ELR (cell line): ENCODE data around the gene HSPA1A.

Experiments
- DNase-seq: peaks from one replicate; pipeline ENCODE4 v3.0.0-alpha.2; 2015; ENCODE audit warnings: low read depth

HSPA1A gene

GRCh38 chr6:31815025-31815838 is at the start of gene HSPA1A, which contains the start of gene HSPA1L:
Gene HSPA1A (plus strand): TSS chr6:31815543. CDS start chr6:31815757, 214 bp downstream.
Gene HSPA1L (minus strand): TSS chr6:31815283. CDS start chr6:31811972, 3,311 bp downstream.
- DNase-seq, result peak; percentile 95

DNA sequence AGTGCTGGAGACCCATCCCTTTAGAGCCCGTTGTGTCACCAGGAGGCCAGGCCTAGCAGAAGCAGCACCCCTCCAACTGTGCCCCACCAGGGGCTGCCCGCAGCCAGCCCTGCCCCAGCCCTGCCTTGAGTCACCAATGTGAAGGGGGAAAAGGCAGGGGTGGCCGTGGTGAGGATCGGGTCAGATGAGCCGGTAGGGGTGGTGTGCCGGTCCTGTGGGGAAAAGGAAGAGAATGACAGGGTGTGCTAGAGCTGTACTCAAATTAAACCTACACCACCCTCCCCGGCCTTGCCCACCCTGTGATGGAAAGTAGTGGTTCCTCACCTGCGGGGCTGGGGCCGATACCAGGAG is 49.8 kb upstream of the HSPA1A start:
- no peak for DNase-seq

DNA sequence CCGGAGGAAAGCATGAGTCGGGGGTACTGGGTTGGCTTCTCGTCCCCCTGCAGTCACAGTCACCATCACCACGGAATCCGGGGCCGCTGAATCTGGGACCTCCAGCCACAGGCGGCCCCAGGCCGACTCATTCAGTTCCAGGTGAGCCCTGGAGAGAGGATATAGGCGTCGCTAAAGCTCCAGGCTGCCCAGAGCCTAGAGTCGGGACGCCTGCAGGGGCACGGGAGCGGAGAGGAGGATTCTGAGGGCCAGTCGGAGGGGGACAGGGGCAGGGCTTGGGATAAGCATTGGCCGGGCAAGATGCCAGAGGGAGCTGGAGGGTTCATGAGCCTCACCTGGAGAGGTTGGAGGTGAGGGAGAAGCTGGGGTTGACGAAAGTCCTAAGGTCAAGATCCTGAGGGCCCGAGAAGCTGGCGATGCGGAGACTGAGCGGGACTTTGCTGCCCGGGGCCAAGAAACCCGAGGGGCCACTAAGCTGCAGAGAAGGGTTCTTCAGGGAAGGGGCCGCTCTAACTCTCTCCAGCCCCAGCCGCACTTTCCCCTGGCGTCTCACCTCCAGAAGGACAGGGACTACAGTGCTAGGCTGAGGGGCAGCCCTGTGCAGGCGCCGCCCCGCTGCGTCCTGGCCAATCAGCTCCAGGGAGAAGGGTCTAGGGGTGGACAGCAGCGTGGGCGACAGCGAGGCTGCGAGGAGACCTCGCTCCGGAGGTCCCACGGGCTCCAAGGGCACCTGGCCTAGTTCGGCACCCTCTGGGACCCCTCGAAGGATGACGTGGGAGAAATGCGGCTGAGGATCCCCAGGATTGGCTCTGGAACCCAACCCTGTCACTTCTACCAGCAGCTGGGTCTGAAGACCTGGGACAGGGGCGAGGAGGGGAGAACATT is 49.2 kb upstream of the HSPA1A start:
- DNase-seq, result no peak

DNA sequence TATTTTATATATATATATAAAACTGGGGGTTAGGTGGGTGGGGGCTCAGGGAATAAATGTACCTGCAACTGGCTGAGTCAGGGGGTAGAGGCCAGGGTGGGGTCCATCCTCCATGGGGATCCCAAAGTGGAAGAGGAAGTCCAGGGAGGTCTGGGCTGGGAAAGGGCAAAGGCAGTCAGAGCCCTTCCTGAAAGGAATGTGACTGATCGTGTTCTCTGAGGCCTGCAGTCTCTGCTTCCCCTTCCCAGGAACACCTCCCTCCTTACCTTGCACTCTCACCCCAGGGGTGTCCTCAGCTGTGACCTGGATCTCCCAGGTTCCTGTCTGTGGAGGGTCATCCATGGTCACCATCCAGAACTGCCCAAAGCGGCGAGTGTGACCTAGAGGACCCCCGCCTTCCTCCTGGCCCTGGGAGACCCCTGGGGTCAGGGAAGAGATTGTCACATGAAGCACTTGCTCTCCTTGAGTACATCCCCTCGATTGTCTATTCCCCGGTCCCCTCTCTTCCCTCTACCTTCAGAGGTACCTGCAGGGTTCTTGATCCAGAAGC is 48.2 kb upstream of the HSPA1A start:
- no peak for DNase-seq

GRCh38 chr6:31768363-31769257 is 46.7 kb upstream of the HSPA1A start:
- no peak for DNase-seq

DNA sequence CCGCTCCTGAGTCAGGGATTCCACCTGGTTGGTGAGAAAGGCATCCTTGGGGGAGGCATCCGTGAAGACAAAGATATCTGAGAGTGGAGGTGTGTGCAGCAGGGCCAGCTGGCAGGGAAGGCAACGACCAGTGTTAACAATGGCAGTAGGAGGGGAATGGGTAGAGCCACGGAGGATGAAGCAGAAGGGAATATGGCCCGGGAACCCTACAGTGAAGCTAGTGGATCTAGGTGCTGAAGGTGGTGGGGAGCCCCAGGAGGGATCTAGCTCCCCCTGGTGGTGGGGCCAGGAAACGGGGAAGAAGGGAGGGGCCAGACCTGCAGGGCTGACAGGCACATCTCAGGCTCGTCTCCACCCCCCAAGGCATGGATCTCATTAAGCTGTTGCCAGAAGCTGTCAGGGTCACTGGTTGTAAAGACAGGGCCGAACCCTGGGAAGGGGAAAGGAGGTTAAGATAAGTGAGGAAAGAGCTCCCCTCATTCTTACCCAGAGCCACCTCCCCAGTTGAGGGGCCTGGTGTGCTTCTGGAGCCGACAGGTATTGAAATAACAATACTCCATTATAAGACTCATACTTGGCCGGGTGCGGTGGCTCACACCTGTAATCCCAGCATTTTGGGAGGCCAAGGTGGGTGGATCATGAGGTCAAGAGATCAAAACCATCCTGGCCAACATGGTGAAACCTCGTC is 45.5 kb upstream of the HSPA1A start:
- peak; percentile 63 for DNase-seq

GRCh38 chr6:31770860-31771259 is 44.5 kb upstream of the HSPA1A start:
- no peak for DNase-seq

GRCh38 chr6:31771992-31772358 is 43.4 kb upstream of the HSPA1A start:
- DNase-seq, result peak; percentile 50

- DNase-seq, result no peak
Measured at GRCh38 chr6:31775184-31775583, 40.2 kb upstream of the HSPA1A start.

- DNase-seq, result no peak
Measured at GRCh38 chr6:31775633-31776484, 39.5 kb upstream of the HSPA1A start.

DNA sequence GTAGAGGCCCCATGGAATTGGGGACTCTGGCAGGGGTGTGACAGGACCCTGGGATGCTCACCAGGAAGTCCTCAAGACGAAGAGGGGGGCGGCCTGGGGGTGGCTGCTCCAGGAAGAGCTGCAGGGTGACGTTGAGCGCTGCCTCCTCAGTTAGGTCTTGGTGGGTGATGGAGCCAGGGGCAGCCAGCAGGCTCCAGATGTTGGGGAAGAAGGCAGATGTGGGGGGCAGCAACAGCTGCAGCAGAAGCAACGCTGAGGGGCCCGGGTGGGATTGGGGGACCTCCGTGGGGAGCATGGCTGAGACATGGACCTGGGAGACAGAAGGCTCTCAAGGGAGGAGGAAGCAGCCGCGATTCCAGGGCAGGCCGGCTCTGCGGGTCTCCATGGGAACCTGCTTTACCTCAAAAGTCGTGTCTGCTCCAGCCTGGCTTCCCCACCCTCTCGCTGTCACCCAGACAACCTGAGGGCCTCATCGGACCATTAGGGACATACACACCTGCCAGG is 38.8 kb upstream of the HSPA1A start:
- DNase-seq, result peak; percentile 28

DNA sequence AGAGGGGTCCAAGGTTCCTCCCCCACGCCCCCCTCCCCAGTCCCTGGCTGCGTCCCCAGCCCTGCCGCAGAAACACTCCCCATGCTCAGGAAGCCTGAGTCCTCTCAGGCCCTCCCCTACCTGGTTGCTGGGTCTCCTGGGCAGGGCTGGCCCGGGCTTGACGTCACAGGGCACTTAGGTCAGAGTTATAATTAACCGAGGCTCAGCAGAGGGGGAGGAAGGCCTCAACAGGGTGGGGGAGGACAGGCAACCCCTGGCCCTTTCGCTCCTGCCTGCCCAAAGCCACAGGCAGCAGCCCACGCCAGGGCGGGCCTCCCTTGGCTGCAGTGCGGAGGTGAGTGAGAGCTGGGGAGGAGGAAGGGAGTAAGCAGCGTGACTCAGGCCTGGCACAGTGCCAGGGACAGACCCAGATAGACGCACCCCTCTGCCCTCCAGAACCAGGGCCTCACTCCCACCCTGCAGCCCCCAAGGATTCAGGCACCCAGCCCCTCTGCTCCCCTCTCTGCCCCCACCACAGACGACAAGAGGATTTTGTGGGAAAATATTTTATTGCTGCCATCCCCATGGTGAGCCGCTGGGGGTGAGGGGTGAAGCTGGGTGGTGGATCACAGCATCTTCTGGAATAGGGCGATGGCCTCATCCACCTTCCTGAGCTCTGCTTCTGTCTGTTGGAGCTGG is 38.2 kb upstream of the HSPA1A start, which contains the start of gene VWA7:
TSS of gene VWA7 (minus strand) at position 340 of the 678 bp plus-strand sequence. CDS start 549 bp downstream, outside the sequence.
- DNase-seq, result peak; percentile 86

GRCh38 chr6:31777667-31778050 is 37.7 kb upstream of the HSPA1A start:
- DNase-seq, result no peak

- DNase-seq, result no peak
Measured at GRCh38 chr6:31778193-31778592, 37.1 kb upstream of the HSPA1A start.

DNA sequence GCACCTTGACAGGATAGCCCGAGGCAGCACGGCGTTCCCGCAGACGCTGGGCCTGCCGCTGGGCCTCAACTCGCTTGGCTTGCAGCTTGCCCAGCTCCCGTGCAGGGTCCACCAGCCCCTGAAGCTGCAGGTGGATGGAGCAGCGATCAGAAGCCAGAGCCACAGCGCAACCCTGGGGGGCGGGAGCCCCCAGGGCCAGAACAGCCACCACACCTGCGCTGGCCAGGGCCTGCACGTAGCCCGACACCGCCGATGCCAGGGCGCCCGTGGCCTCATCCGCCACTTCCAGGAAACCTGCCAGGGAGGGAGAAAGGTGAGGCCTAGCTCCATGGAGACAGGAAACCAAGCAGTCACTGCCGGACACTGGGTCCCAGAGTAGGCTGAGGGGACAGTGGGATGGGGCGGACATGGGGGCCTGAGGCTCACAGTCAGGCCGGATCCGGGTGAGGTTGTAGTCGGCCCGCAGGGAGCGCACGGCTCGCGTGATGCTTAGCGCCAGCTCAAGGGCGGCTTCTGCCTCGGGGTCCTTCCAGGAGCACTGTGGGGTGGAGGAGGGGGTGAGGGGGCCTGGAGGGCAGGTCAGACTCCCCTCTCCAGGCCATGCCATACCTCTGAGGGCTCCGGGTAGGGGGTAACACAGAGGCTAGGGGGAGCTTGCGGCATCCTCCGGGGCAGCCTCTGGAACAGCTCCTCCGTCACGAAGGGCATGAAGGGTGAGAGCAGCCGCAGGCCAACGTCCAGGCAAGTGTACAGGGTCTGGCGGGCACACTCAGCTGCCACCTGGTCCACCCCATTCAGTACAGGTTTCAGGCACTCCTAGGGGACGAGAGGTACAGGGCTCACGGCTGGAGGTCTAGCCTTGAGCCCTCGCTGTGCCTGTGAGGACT is 36.1 kb upstream of the HSPA1A start:
- no peak for DNase-seq

- no peak for DNase-seq
Measured at GRCh38 chr6:31779908-31780307, 35.4 kb upstream of the HSPA1A start.

DNA sequence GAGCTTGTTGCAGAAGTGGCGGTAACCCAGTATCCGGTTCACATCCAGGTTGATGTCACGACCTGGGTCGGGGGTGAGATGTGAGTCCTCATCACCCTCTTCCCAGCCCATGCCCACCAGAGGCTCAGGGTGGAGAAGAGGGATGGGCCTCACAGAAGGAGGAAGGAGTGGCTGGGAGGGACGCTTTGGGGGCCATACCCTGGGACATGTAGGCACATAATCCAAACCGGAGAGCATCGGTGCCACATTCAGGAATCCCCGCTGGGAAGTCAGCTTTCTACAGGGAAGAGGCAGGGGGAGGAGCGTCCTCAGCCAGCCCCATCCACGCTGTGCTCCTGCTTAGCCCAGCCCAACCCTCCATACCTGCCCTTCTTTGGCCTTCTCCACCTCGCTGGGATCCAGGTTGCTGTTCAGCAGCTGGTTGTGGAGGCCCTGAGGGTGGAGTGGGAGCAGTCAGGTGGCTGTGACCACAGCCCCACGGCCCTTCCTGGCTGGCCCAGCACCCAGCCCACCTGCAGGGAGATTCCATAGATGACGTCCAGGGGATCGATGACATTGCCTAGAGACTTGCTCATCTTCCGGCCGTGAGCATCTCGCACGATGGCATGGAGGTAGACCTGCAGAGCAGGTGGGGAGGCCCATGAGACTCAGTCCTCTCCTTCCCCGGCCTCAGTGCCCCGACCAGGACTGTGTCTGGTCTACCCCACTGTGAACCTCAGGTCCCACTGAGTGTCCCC is 34.7 kb upstream of the HSPA1A start:
- no peak for DNase-seq
